H9 (cell line): ENCODE data around the gene RUNX2. TPM values are rescaled to one million over a fixed set of nuclear protein-coding genes. Genes with fewer than 3 reads are reported as not detected.
"Not testable (repeated sequence)": the region's sequence is repeated elsewhere in the genome, so short reads cannot be mapped to it uniquely, and the experiment has no call there.

Experiments
- DNase-seq: peaks from one replicate; pipeline ENCODE4 v3.0.0-alpha.2; 2017
- H2AFZ ChIP-seq: one replicate; pipeline ENCODE4 v1.6.1; 2013; ENCODE audit warnings: mild to moderate bottlenecking, low read length, control low read depth, moderate library complexity
- H2AK5ac ChIP-seq: 2 replicates; pipeline ENCODE4 v1.6.1; 2013; ENCODE audit warnings: low read length, control low read depth, mixed read lengths; ENCODE audit not compliant: insufficient read length
- H2BK120ac ChIP-seq: one replicate; pipeline ENCODE4 v1.6.1; 2013; ENCODE audit warnings: low read depth, mild to moderate bottlenecking, low read length, control low read depth, inconsistent platforms; ENCODE audit not compliant: poor library complexity, severe bottlenecking
- H2BK12ac ChIP-seq: 2 replicates; pipeline ENCODE4 v1.6.1; 2013; ENCODE audit warnings: low read length, control low read depth, mixed read lengths, low read depth; ENCODE audit not compliant: insufficient read length
- H2BK15ac ChIP-seq: 2 replicates; pipeline ENCODE4 v1.6.1; 2013; ENCODE audit warnings: low read depth, low read length, control low read depth
- H2BK20ac ChIP-seq: one replicate; pipeline ENCODE4 v1.6.1; 2013; ENCODE audit warnings: low read depth, mild to moderate bottlenecking, low read length, control low read depth, inconsistent platforms; ENCODE audit not compliant: poor library complexity, severe bottlenecking
- H2BK5ac ChIP-seq: 2 replicates; pipeline ENCODE4 v1.6.1; 2013; ENCODE audit warnings: low read length, control low read depth, mixed read lengths; ENCODE audit not compliant: insufficient read length
- H3K14ac ChIP-seq: 2 replicates; pipeline ENCODE4 v1.6.1; 2013; ENCODE audit warnings: low read length, control low read depth; ENCODE audit not compliant: insufficient read depth
- H3K18ac ChIP-seq: 2 replicates; pipeline ENCODE4 v1.6.1; 2013; ENCODE audit warnings: low read depth, mild to moderate bottlenecking, mixed read lengths, low read length, control low read depth; ENCODE audit not compliant: insufficient read length
- H3K23ac ChIP-seq: 2 replicates; pipeline ENCODE4 v1.6.1; 2013; ENCODE audit warnings: low read length, control low read depth, mixed read lengths, low read depth; ENCODE audit not compliant: insufficient read length
- H3K23me2 ChIP-seq: 2 replicates; pipeline ENCODE4 v1.6.1; 2013; ENCODE audit warnings: low read depth, mild to moderate bottlenecking, mixed read lengths, low read length, control low read depth; ENCODE audit not compliant: insufficient read length, poor library complexity, severe bottlenecking
- H3K27ac ChIP-seq: 2 replicates; pipeline ENCODE4 v1.5.1; 2013; ENCODE audit warnings: low read length, control low read depth, mixed read lengths, low read depth; ENCODE audit not compliant: insufficient read length
- H3K27me3 ChIP-seq: 2 replicates; pipeline ENCODE4 v1.6.1; 2013; ENCODE audit warnings: low read length, control low read depth, inconsistent platforms; ENCODE audit not compliant: insufficient read depth
- H3K4ac ChIP-seq: 2 replicates; pipeline ENCODE4 v1.6.1; 2013; ENCODE audit warnings: low read depth, mild to moderate bottlenecking, control low read depth, inconsistent platforms, low read length, moderate library complexity
- H3K4me1 ChIP-seq: 2 replicates; pipeline ENCODE4 v1.6.1; 2013; ENCODE audit warnings: low read length, control low read depth, inconsistent platforms; ENCODE audit not compliant: insufficient read depth
- H3K4me2 ChIP-seq: 2 replicates; pipeline ENCODE4 v1.6.1; 2013; ENCODE audit warnings: low read length, control low read depth, mixed read lengths; ENCODE audit not compliant: insufficient read length, insufficient read depth
- H3K56ac ChIP-seq: 2 replicates; pipeline ENCODE4 v1.6.1; 2013; ENCODE audit warnings: low read depth, mild to moderate bottlenecking, mixed read lengths, low read length, control low read depth; ENCODE audit not compliant: insufficient read length
- H3K79me1 ChIP-seq: 2 replicates; pipeline ENCODE4 v1.6.1; 2013; ENCODE audit warnings: low read depth, mild to moderate bottlenecking, moderate library complexity, low read length, control low read depth, inconsistent platforms; ENCODE audit not compliant: insufficient read depth, poor library complexity, severe bottlenecking
- H3K79me2 ChIP-seq: 2 replicates; pipeline ENCODE4 v1.6.1; 2013; ENCODE audit warnings: low read length, control low read depth, inconsistent platforms; ENCODE audit not compliant: insufficient read depth
- H3K9ac ChIP-seq: 2 replicates; pipeline ENCODE4 v1.6.1; 2013; ENCODE audit warnings: low read length, control low read depth, mixed read lengths; ENCODE audit not compliant: insufficient read length; ENCODE audit errors: extremely low read depth
- H3K9me3 ChIP-seq: one replicate; pipeline ENCODE4 v1.6.1; 2013; ENCODE audit warnings: low read depth, low read length, inconsistent platforms; ENCODE audit not compliant: control insufficient read depth
- H3T11ph ChIP-seq: one replicate; pipeline ENCODE4 v1.6.1; 2013; ENCODE audit warnings: mild to moderate bottlenecking, low read length, control low read depth, inconsistent platforms
- H4K20me1 ChIP-seq: one replicate; pipeline ENCODE4 v1.6.1; 2013; ENCODE audit not compliant: control insufficient read depth, insufficient read length, insufficient read depth
- H4K5ac ChIP-seq: 2 replicates; pipeline ENCODE4 v1.6.1; 2013; ENCODE audit warnings: low read depth, mild to moderate bottlenecking, mixed read lengths, low read length, control low read depth; ENCODE audit not compliant: insufficient read length
- H4K8ac ChIP-seq: replicated peaks from 2 replicates; pipeline ENCODE4 v1.6.1; 2013; ENCODE audit warnings: low read length, control low read depth, mixed read lengths, low read depth; ENCODE audit not compliant: insufficient read length
- H4K91ac ChIP-seq: 2 replicates; pipeline ENCODE4 v1.6.1; 2013; ENCODE audit warnings: low read depth, mild to moderate bottlenecking, moderate library complexity, mixed read lengths, low read length, control low read depth; ENCODE audit not compliant: insufficient read length
- H3K27ac Mint-ChIP-seq, 3 experiments: 2 replicates in 2 of 3; 3 replicates in 1 of 3; pipeline ENCODE4 v1.8.0; 2020 to 2021; ENCODE audit warnings: mixed read lengths in 3 of 3, mild to moderate bottlenecking in 1 of 3, moderate library complexity in 1 of 3
- H3K27me3 Mint-ChIP-seq: 2 replicates; pipeline ENCODE4 v1.8.0; 2021; ENCODE audit warnings: low read depth, mild to moderate bottlenecking, moderate library complexity, mixed read lengths
- H3K36me3 Mint-ChIP-seq, 3 experiments: 2 replicates in 2 of 3; 3 replicates in 1 of 3; pipeline ENCODE4 v1.8.0; 2020 to 2021; ENCODE audit warnings: low read depth in 3 of 3, mixed read lengths in 3 of 3; ENCODE audit not compliant: insufficient read depth in 1 of 3
- H3K4me1 Mint-ChIP-seq, 2 experiments: 2 replicates each; pipeline ENCODE4 v1.8.0; 2020; ENCODE audit warnings: mixed read lengths in 2 of 2
- H3K4me3 Mint-ChIP-seq, 2 experiments: 2 replicates in 1 of 2; 3 replicates in 1 of 2; pipeline ENCODE4 v1.8.0; 2020 to 2021; ENCODE audit warnings: mild to moderate bottlenecking in 2 of 2, mixed read lengths in 2 of 2, moderate library complexity in 1 of 2
- H3K9me3 Mint-ChIP-seq, 2 experiments: 2 replicates in 1 of 2; 3 replicates in 1 of 2; pipeline ENCODE4 v1.8.0; 2020; ENCODE audit warnings: mild to moderate bottlenecking in 2 of 2, mixed read lengths in 2 of 2, moderate library complexity in 1 of 2
- CTCF ChIP-seq: fragments of 200-600 bp; sonication (generic); conservative IDR thresholded peaks from 3 replicates; pipeline ENCODE4 v1.8.0; 2021; ENCODE audit warnings: antibody characterized with exemption, mild to moderate bottlenecking
- WGBS: extraction: QIAGEN DNeasy Blood & Tissue Kit; methylation state at CpG from one replicate; pipeline ENCODE4 v1.1.7; 2013; ENCODE audit warnings: missing lambda C conversion rate, low lambda C conversion rate, mixed read lengths; ENCODE audit not compliant: insufficient read length; ENCODE audit errors: extremely low coverage; 5-methylcytosine and 5-hydroxymethylcytosine counted together
- total RNA-seq: library from RNA; stranded (reverse); gene quantifications from 2 replicates; pipeline ENCODE4 v1.2.1, GENCODE V29; 2021

The RUNX2 gene
- total RNA-seq, 1 experiment from 2014 or later: 0.15 TPM

GRCh38 chr6:45668705-45669104 lies 340.6 kb downstream of the RUNX2 start:
- H3K36me3 Mint-ChIP-seq: 0 out of 7 replicates have a peak, but pooled peaks cover 0 to 2% (median 0%) of the 10 kb centered on the region in 3 experiments
- H3K4me1 Mint-ChIP-seq: peaks cover 26 to 30% of the 10 kb centered on the region in 2 experiments
- H3K9ac ChIP-seq: no peak overlapping the region
- no peak overlapping the region for H2BK120ac ChIP-seq
- no peaks in the 10 kb centered on the region for H3K79me1 ChIP-seq
- no peaks in the 10 kb centered on the region for H3K9me3 ChIP-seq
- no peaks in the 10 kb centered on the region for H3K79me2 ChIP-seq
- H3K14ac ChIP-seq: no peak overlapping the region
- H4K8ac ChIP-seq: no peak overlapping the region
- H3K9me3 Mint-ChIP-seq: peaks cover 0 to 2% of the 10 kb centered on the region in 2 experiments; a peak in 2 of 5 replicates
- no CpG with 5 or more reads among the region's 9 CpGs for WGBS
- H4K20me1 ChIP-seq: no peaks in the 10 kb centered on the region
- peaks cover 28% of the 10 kb centered on the region for H3K27me3 Mint-ChIP-seq
- H3K27me3 ChIP-seq: peaks cover 7% of the 10 kb centered on the region; the same call in 1 of the 2 replicates
- no peak overlapping the region for H3K18ac ChIP-seq
- TF ChIP-seq CTCF: no peak
- DNase-seq: no peak
- H2BK20ac ChIP-seq: no peak overlapping the region
- H3K27ac ChIP-seq: no peak overlapping the region
- no peak overlapping the region for H3K4ac ChIP-seq
- no peak overlapping the region for H4K91ac ChIP-seq
- H3K4me1 ChIP-seq: no peaks in the 10 kb centered on the region; the same call in 1 of the 2 replicates
- no peak overlapping the region for H2AFZ ChIP-seq
- H2BK15ac ChIP-seq: no peak overlapping the region
- H3K27ac Mint-ChIP-seq: no peak overlapping the region
- H3T11ph ChIP-seq: no peak overlapping the region
- H2AK5ac ChIP-seq: no peak overlapping the region
- no peak overlapping the region for H2BK5ac ChIP-seq
- H2BK12ac ChIP-seq: no peak overlapping the region
- no peak overlapping the region for H3K23ac ChIP-seq
- H3K56ac ChIP-seq: no peak overlapping the region
- no peak overlapping the region for H3K4me2 ChIP-seq
- H3K4me3 Mint-ChIP-seq: no peak overlapping the region
- H4K5ac ChIP-seq: no peak overlapping the region
- peaks cover 3% of the 10 kb centered on the region for H3K23me2 ChIP-seq

DNA sequence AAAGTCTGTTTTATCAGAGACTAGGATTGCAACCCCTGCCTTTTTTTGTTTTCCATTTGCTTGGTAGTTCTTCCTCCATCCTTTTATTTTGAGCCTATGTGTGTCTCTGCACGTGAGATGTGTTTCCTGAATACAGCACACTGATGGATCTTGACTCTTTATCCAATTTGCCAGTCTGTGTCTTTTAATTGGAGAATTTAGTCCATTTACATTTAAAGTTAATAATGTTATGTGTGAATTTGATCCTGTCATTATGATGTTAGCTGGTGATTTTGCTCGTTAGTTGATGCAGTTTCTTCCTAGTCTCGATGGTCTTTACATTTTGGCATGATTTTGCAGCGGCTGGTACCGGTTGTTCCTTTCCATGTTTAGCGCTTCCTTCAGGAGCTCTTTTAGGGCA lies 345.0 kb downstream of the RUNX2 start:
- H2BK5ac ChIP-seq, H3K79me1 ChIP-seq, H3K4me2 ChIP-seq, H2BK15ac ChIP-seq, H4K20me1 ChIP-seq, H3K9ac ChIP-seq, H3K27ac ChIP-seq, H2BK12ac ChIP-seq, H2BK20ac ChIP-seq, H4K8ac ChIP-seq, H3T11ph ChIP-seq, H3K27ac Mint-ChIP-seq, H2AFZ ChIP-seq, H3K27me3 ChIP-seq, H2AK5ac ChIP-seq, H3K4ac ChIP-seq, H3K9me3 ChIP-seq, H3K23ac ChIP-seq, H3K4me1 ChIP-seq, H3K79me2 ChIP-seq, H3K18ac ChIP-seq, H3K23me2 ChIP-seq, H3K4me3 Mint-ChIP-seq, H3K36me3 Mint-ChIP-seq, H4K5ac ChIP-seq, DNase-seq, H3K9me3 Mint-ChIP-seq, H3K14ac ChIP-seq, H3K4me1 Mint-ChIP-seq, H3K56ac ChIP-seq, H2BK120ac ChIP-seq, H4K91ac ChIP-seq: not testable (repeated sequence)
- no CpG with 5 or more reads among the region's 6 CpGs for WGBS
- peaks cover 11% of the 10 kb centered on the region for H3K27me3 Mint-ChIP-seq
